ENCODE data around the gene GDPD2.

- TF ChIP-seq EZH2 (IDR thresholded peaks at IDR 0.05; ENCODE audit: borderline replicate concordance, low read length), result no peak
- TF ChIP-seq, protein P1, sequence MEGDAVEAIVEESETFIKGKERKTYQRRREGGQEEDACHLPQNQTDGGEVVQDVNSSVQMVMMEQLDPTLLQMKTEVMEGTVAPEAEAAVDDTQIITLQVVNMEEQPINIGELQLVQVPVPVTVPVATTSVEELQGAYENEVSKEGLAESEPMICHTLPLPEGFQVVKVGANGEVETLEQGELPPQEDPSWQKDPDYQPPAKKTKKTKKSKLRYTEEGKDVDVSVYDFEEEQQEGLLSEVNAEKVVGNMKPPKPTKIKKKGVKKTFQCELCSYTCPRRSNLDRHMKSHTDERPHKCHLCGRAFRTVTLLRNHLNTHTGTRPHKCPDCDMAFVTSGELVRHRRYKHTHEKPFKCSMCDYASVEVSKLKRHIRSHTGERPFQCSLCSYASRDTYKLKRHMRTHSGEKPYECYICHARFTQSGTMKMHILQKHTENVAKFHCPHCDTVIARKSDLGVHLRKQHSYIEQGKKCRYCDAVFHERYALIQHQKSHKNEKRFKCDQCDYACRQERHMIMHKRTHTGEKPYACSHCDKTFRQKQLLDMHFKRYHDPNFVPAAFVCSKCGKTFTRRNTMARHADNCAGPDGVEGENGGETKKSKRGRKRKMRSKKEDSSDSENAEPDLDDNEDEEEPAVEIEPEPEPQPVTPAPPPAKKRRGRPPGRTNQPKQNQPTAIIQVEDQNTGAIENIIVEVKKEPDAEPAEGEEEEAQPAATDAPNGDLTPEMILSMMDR (conservative IDR thresholded peaks at IDR 0.05 in 1 of 2, IDR thresholded peaks at IDR 0.05 in 1 of 2; ENCODE audit: extremely low read depth in 1 of 2, insufficient read depth in 1 of 2, low read depth in 1 of 2, low read length in 2 of 2), result peak; percentile 52 to 69
Measured at GRCh38 chrX:70452143-70452733, 29.1 kb downstream of the GDPD2 start.

Data from mammary epithelial cell (primary cell).